DND-41 (cell line): Measurements from ENCODE around the gene TPX2.

Source experiments
- CTCF ChIP-seq: IDR thresholded peaks from 2 replicates; pipeline ENCODE4 v1.5.1; 2012; ENCODE audit warnings: borderline replicate concordance, low read length, moderate library complexity, mild to moderate bottlenecking; ENCODE audit not compliant: poor library complexity, severe bottlenecking; ENCODE audit errors: extremely low read depth
- EZH2 ChIP-seq: IDR thresholded peaks from 3 replicates; pipeline ENCODE4 v1.6.1; 2012; ENCODE audit warnings: borderline replicate concordance, low read depth, mild to moderate bottlenecking, moderate library complexity, low read length, inconsistent platforms; ENCODE audit not compliant: severe bottlenecking

DNA sequence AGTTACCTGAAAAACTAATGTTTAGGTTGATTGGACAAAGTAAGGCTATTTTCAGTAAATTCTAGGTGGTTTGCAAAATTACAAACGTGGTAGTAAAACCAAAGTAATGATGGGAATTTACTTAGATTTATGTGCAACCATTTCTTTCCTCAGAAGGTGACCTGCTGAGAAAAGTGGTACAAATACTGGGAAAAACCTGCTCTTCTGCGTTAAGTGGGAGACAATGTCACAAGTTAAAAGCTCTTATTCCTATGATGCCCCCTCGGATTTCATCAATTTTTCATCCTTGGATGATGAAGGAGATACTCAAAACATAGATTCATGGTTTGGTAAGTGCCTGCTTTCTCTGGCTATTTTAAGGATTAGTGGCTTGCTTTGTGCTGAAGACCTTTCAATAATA is 18.2 kb downstream of the TPX2 start:
- TF ChIP-seq EZH2 (no peak), CTCF (no peak)
